K562 (cell line): ENCODE results near the gene TCHP. TPM values are rescaled to one million over a fixed set of nuclear protein-coding genes. Genes with fewer than 3 reads are reported as not detected.

ENCODE experiments used
- BACH1 ChIP-seq: fragments of 200-800 bp; sonication (Bioruptor generic); IDR thresholded peaks from 2 replicates; pipeline ENCODE4 v1.6.1; 2016; ENCODE audit warnings: missing genetic modification characterization, missing compliant biosample characterization
- CHD7 ChIP-seq: fragments of 200-600 bp; sonication (generic); IDR thresholded peaks from one replicate; pipeline ENCODE4 v1.6.1; 2012; ENCODE audit warnings: mild to moderate bottlenecking, low read depth, low read length, inconsistent platforms
- ETV6 ChIP-seq, 3 experiments: fragments of 150-350 bp in 1 of 3; sonication (generic) in 1 of 3; formaldehyde crosslinking in 1 of 3; IDR thresholded peaks; 2 replicates each; pipeline versions ENCODE4 v1.6.1 to v1.8.0; 2014 to 2022; ENCODE audit warnings: borderline replicate concordance in 2 of 3, low read depth in 2 of 3, antibody characterized with exemption in 1 of 3, low read length in 1 of 3, mild to moderate bottlenecking in 1 of 3, missing genetic modification reagents in 1 of 3
- HNRNPUL1 ChIP-seq: fragments of 200-400 bp; formaldehyde crosslinking; IDR thresholded peaks from 2 replicates; pipeline ENCODE4 v1.6.1; 2017; ENCODE audit warnings: low read length
- L3MBTL2 ChIP-seq: fragments of 450-650 bp; IDR thresholded peaks from 2 replicates; pipeline ENCODE4 v1.6.1; 2016; ENCODE audit warnings: mild to moderate bottlenecking, moderate library complexity
- LEF1 ChIP-seq: fragments of 450-650 bp; IDR thresholded peaks from 2 replicates; pipeline ENCODE4 v1.6.1; 2016; ENCODE audit warnings: mild to moderate bottlenecking
- POLR2G ChIP-seq: fragments of 200-400 bp; formaldehyde crosslinking; IDR thresholded peaks from 2 replicates; pipeline ENCODE4 v1.6.1; 2017; ENCODE audit warnings: low read depth, mild to moderate bottlenecking, antibody characterized with exemption, low read length, moderate library complexity
- PRPF4 ChIP-seq: fragments of 200-400 bp; formaldehyde crosslinking; IDR thresholded peaks from one replicate; pipeline ENCODE4 v1.6.1; 2017; ENCODE audit warnings: low read length, low read depth, mild to moderate bottlenecking; ENCODE audit not compliant: insufficient read depth, poor library complexity, severe bottlenecking
- ZBTB2 ChIP-seq: fragments of 450-650 bp; IDR thresholded peaks from 2 replicates; pipeline ENCODE4 v1.6.1; 2016; ENCODE audit warnings: antibody characterized with exemption
- ZNF263 ChIP-seq: sonication (generic); formaldehyde crosslinking; IDR thresholded peaks from 2 replicates; pipeline ENCODE4 v1.8.0; 2022; ENCODE audit warnings: mild to moderate bottlenecking, missing genetic modification reagents, borderline replicate concordance
- ZNF785 ChIP-seq: fragments of 250-450 bp; sonication (Bioruptor Pico); IDR thresholded peaks from 2 replicates; pipeline ENCODE4 v1.4.0; 2020; ENCODE audit warnings: mild to moderate bottlenecking
- polyA plus RNA-seq, 8 experiments: library from polyadenylated mRNA; depleted of rRNA in 4 of 8; stranded (reverse) in 5 of 8; unstranded in 3 of 8; fragments of >200 nt; fragmentation: Nextera tagmentation in 2 of 8; fragmentation: Illumina TruSeq in 1 of 8; extraction: Ambion mirVana in 2 of 8; extraction: Trizol in 1 of 8; gene quantifications; 2 replicates each; pipeline versions ENCODE4 v1.2.1 to v1.2.3, GENCODE V29; 2011 to 2014; ENCODE audit warnings: inconsistent platforms in 1 of 8, missing spikeins in 1 of 8
- total RNA-seq, 7 experiments: library from RNA; depleted of rRNA in 6 of 7; stranded (reverse); fragments of >200 nt in 6 of 7; fragmentation: Illumina TruSeq in 2 of 7; extraction: Trizol in 2 of 7; gene quantifications; 2 replicates each; pipeline versions ENCODE4 v1.2.1 to v1.2.3, GENCODE V29; 2011 to 2021; ENCODE audit warnings: low replicate concordance in 1 of 7
- TF ChIP-seq, protein P1 (sequence below): fragments of 450-650 bp; formaldehyde crosslinking; IDR thresholded peaks from 2 replicates; pipeline ENCODE4 v1.4.0; 2022; ENCODE audit warnings: missing genetic modification characterization

Gene TCHP
- total and polyA plus RNA-seq, 9 of the 15 experiments (the other 6 are each of a cell fraction or from before 2014, with no cell fraction given), result 3.4 to 30.4 (median 19.7) TPM

- no peak for TF ChIP-seq CHD7
- no peak for TF ChIP-seq PRPF4
- 0 out of 2 replicates have a peak, but pooled peaks have one; percentile 21 for TF ChIP-seq ZBTB2
- TF ChIP-seq HNRNPUL1, result no peak
- TF ChIP-seq L3MBTL2, result peak; percentile 61; the same call in 1 of the 2 replicates
- no peak for TF ChIP-seq BACH1 (tag)
- TF ChIP-seq ZNF263, result peak; percentile 77
- no peak for TF ChIP-seq ETV6 (IDR thresholded peaks at IDR 0.05; ENCODE audit: borderline replicate concordance in 1 of 2, low read depth in 2 of 2, low read length in 1 of 2)
- no peak for TF ChIP-seq ETV6 (CRISPR knock-in tag; IDR thresholded peaks at IDR 0.05; ENCODE audit: borderline replicate concordance)
- no peak for TF ChIP-seq ZNF785 (CRISPR knock-in tag)
- TF ChIP-seq LEF1, result no peak
- peak; percentile 75 for TF ChIP-seq POLR2G
- TF ChIP-seq, protein P1, sequence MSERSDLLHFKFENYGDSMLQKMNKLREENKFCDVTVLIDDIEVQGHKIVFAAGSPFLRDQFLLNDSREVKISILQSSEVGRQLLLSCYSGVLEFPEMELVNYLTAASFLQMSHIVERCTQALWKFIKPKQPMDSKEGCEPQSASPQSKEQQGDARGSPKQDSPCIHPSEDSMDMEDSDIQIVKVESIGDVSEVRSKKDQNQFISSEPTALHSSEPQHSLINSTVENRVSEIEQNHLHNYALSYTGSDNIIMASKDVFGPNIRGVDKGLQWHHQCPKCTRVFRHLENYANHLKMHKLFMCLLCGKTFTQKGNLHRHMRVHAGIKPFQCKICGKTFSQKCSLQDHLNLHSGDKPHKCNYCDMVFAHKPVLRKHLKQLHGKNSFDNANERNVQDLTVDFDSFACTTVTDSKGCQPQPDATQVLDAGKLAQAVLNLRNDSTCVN (CRISPR knock-in tag), result 0 out of 2 replicates have a peak, but pooled peaks have one; percentile 54
Measured at GRCh38 chr12:109880043-109880931, 19.8 kb upstream of the TCHP start, which contains the start of gene GLTP (continued).
